Vagina (tissue), 2 donors: ENCODE results near the gene SLC6A4. TPM values are rescaled to one million over a fixed set of nuclear protein-coding genes. Genes with fewer than 3 reads are reported as not detected.
"Not testable (repeated sequence)": the region's sequence is repeated elsewhere in the genome, so short reads cannot be mapped to it uniquely, and the experiment has no call there.

Experiments used
- DNase-seq, 2 donors: peaks; one replicate each; pipeline ENCODE4 v3.0.0-alpha.2; 2017; ENCODE audit errors: extremely low spot score in 2 of 2
- H3K27ac ChIP-seq: fragments of 200-600 bp; sonication (generic); one replicate; pipeline ENCODE4 v1.5.1; 2019
- H3K27me3 ChIP-seq: fragments of 200-600 bp; sonication (generic); one replicate; pipeline ENCODE4 v1.5.1; 2019
- H3K36me3 ChIP-seq, 2 donors: fragments of 200-600 bp; sonication (generic); one replicate each; pipeline ENCODE4 v1.5.1; 2017 to 2019
- H3K4me1 ChIP-seq: fragments of 200-600 bp; sonication (generic); one replicate; pipeline ENCODE4 v1.5.1; 2019
- H3K4me3 ChIP-seq, 2 donors: fragments of 200-600 bp; sonication (generic); 1 replicate in 1 of 2; 2 replicates in 1 of 2; pipeline ENCODE4 v1.5.1; 2016 to 2019
- H3K9me3 ChIP-seq: fragments of 200-600 bp; sonication (generic); one replicate; pipeline ENCODE4 v1.5.1; 2019
- POLR2A ChIP-seq, 2 donors: fragments of 450-650 bp; IDR thresholded peaks; one replicate each; pipeline ENCODE4 v1.6.1; 2017; ENCODE audit warnings: antibody characterized with exemption in 2 of 2, mild to moderate bottlenecking in 2 of 2, moderate library complexity in 2 of 2
- POLR2AphosphoS5 ChIP-seq, 2 donors: sonication (generic); formaldehyde crosslinking; IDR thresholded peaks; one replicate each; pipeline ENCODE4 v1.9.0; 2017; ENCODE audit warnings: antibody characterized with exemption in 2 of 2, mild to moderate bottlenecking in 2 of 2, low read depth in 1 of 2; ENCODE audit not compliant: insufficient read depth in 1 of 2
- intact Hi-C: fragments of 100-400 bp; cut with DNase I; formaldehyde crosslinking; loops from one replicate; pipeline ENCODE4 v1.15.1; 2023
- total RNA-seq: library from RNA; depleted of rRNA; stranded (reverse); fragments of >200 nt; gene quantifications from one replicate; pipeline ENCODE4 v1.2.3, GENCODE V29; 2016
- TF ChIP-seq, protein P1 (sequence below), 3 experiments: fragments of 450-650 bp in 2 of 3; fragments of 200-600 bp in 1 of 3; sonication (generic) in 1 of 3; IDR thresholded peaks; one replicate each; pipeline ENCODE4 v1.5.1; 2017 to 2019; ENCODE audit warnings: antibody characterized with exemption in 3 of 3, mild to moderate bottlenecking in 2 of 3, moderate library complexity in 2 of 3

SLC6A4 gene
- total RNA-seq, 1 donor from 2014 or later = 0.98 TPM

DNA sequence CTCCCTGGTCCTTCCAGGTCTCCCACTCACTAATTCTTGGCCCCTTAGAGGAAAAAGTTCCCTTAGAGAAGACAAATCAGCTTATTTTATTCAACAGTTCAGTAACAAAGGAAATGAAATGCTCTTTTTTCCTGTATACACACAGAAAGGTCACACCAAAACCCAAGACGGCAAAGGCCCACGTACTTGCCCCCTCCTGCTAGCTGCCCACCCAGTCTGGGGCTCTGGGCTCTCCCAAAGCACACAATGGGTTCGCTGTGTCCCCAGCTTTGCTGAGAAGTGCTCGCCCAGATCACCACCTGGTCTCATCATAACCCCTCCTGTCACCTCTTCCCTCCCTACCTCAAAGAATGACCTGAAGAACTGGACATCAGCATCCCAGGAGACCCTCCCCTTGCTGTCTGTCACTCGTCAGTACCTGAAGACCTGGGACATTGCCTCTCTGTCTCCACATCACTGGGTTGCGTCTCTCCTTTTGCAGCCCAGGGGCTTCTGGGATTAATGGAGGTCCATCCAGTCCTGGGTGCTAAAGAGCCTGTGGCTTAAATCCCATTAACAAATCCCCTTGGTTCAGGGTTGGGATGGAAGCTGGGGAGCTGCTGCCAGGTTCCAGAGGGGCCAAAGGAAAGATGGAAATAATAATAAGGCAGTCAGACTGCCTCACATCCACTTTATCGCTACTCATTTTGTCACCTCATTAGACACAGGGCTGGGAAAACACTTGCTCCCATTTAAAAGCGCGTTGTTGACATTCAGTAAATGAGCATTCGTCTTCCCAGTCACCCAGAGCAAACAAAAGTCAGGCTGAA lies 3.3 kb downstream of the SLC6A4 start:
- peaks cover 24% of the 10 kb centered on the region for H3K4me1 ChIP-seq
- intact Hi-C loops = no loop called here
- TF ChIP-seq, protein P1, sequence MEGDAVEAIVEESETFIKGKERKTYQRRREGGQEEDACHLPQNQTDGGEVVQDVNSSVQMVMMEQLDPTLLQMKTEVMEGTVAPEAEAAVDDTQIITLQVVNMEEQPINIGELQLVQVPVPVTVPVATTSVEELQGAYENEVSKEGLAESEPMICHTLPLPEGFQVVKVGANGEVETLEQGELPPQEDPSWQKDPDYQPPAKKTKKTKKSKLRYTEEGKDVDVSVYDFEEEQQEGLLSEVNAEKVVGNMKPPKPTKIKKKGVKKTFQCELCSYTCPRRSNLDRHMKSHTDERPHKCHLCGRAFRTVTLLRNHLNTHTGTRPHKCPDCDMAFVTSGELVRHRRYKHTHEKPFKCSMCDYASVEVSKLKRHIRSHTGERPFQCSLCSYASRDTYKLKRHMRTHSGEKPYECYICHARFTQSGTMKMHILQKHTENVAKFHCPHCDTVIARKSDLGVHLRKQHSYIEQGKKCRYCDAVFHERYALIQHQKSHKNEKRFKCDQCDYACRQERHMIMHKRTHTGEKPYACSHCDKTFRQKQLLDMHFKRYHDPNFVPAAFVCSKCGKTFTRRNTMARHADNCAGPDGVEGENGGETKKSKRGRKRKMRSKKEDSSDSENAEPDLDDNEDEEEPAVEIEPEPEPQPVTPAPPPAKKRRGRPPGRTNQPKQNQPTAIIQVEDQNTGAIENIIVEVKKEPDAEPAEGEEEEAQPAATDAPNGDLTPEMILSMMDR (IDR thresholded peaks at IDR 0.05) = no peak
- TF ChIP-seq POLR2A (IDR thresholded peaks at IDR 0.05) = no peak
- TF ChIP-seq POLR2AphosphoS5 (IDR thresholded peaks at IDR 0.05; ENCODE audit: insufficient read depth in 1 of 2, low read depth in 1 of 2) = no peak
- no peaks in the 10 kb centered on the region for H3K9me3 ChIP-seq
- no peaks in the 10 kb centered on the region for H3K27me3 ChIP-seq
- no peak overlapping the region for H3K4me3 ChIP-seq
- no peak for DNase-seq
- no peaks in the 10 kb centered on the region for H3K36me3 ChIP-seq
- no peak overlapping the region for H3K27ac ChIP-seq

- H3K4me3 ChIP-seq = no peak overlapping the region
- H3K27ac ChIP-seq = no peak overlapping the region
- DNase-seq = no peak
- TF ChIP-seq, protein P1 (IDR thresholded peaks at IDR 0.05) = no peak
- no peak for TF ChIP-seq POLR2A (IDR thresholded peaks at IDR 0.05)
- TF ChIP-seq POLR2AphosphoS5 (IDR thresholded peaks at IDR 0.05; ENCODE audit: insufficient read depth in 1 of 2, low read depth in 1 of 2) = no peak
- no peaks in the 10 kb centered on the region for H3K9me3 ChIP-seq
- intact Hi-C loops = no loop called here
- no peaks in the 10 kb centered on the region for H3K27me3 ChIP-seq
- peaks cover 8% of the 10 kb centered on the region for H3K4me1 ChIP-seq
- H3K36me3 ChIP-seq = no peaks in the 10 kb centered on the region
Measured at GRCh38 chr17:30230596-30231125, 4.8 kb downstream of the SLC6A4 start.

GRCh38 chr17:30230009-30230408 lies 5.5 kb downstream of the SLC6A4 start:
- H3K36me3 ChIP-seq, DNase-seq, H3K27me3 ChIP-seq, H3K4me1 ChIP-seq, H3K27ac ChIP-seq, H3K9me3 ChIP-seq, intact Hi-C loops, H3K4me3 ChIP-seq: not testable (repeated sequence)

DNA sequence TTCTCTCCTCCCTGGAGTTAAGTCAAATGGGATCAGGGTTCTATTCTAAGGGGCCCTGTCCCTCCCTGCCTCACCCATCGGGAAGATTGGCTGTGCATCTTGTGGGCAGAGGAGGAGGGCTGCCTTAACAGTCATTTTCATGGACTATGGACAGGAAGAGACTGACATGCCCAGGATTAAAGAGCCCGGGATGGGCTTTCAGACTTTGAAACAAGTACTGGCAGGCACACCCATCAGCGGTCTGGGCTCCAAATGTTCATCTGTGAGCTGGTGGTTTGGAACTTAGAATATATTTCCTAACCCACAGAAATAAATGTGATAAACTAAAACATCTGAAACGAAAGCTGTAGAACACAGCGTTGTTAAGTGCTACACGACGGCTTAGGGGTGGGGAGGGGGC lies 6.5 kb downstream of the SLC6A4 start:
- DNase-seq = no peak
- TF ChIP-seq, protein P1 (IDR thresholded peaks at IDR 0.05) = no peak
- TF ChIP-seq POLR2A (IDR thresholded peaks at IDR 0.05) (no peak), POLR2AphosphoS5 (IDR thresholded peaks at IDR 0.05; ENCODE audit: insufficient read depth in 1 of 2, low read depth in 1 of 2) (no peak)
- intact Hi-C loops = no loop called here
- Histone ChIP-seq H3K27me3 (no peaks in the 10 kb centered on the region), H3K9me3 (no peaks in the 10 kb centered on the region), H3K36me3 (no peaks in the 10 kb centered on the region), H3K4me1 (no peaks in the 10 kb centered on the region), H3K27ac (no peak overlapping the region), H3K4me3 (no peak overlapping the region)

- Histone ChIP-seq H3K27ac (no peak overlapping the region), H3K9me3 (no peaks in the 10 kb centered on the region), H3K36me3 (no peaks in the 10 kb centered on the region), H3K4me3 (no peak overlapping the region), H3K27me3 (no peaks in the 10 kb centered on the region), H3K4me1 (no peaks in the 10 kb centered on the region)
- intact Hi-C loops = no loop called here
- no peak for TF ChIP-seq POLR2AphosphoS5 (IDR thresholded peaks at IDR 0.05; ENCODE audit: insufficient read depth in 1 of 2, low read depth in 1 of 2)
- no peak for TF ChIP-seq POLR2A (IDR thresholded peaks at IDR 0.05)
- TF ChIP-seq, protein P1 (IDR thresholded peaks at IDR 0.05) = no peak
- DNase-seq = no peak
Measured at GRCh38 chr17:30228011-30228410, 7.5 kb downstream of the SLC6A4 start.
